ENCODE measurements around the gene SPRED2.

Gene SPRED2

DNA sequence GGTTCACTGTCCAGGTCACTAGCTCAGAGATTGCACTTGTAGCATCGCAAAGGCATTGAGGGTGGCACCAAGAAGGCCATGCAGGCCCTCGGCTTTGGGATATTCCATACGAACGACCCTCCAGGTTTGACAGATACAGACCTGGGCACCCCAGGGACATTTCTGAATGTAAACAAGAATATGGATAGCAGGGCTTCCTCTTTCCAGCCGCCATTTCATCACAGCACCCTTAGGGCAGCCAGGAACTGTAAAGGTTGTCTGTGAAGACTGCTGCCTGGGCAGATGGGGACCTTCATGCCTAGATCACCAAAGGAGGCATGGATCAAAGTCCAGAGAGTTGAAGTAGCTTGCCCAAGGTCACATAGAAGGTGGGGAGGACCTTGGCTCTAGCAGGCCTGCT is 134.3 kb downstream of the SPRED2 start:
- no peak for DNase-seq

DNA sequence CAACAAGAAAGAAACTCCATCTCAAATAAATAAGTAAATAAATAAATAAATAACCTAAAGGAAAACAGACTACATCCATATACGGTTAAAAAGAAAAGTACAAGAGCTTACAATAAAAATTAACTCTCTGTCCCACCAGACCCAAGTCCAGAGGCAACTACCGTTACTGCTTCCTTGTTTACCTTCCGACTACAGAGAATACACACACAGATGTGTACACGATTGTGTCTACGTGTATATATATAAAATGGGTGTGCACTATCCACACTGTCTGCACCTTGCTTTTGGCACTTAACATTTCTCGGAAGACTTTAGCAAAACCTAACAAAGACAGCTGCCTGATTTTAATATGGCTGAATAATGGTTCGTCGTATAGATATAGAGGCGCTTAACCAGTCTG is 134.9 kb downstream of the SPRED2 start:
- no peak for DNase-seq

- no peak for DNase-seq
Observed at GRCh38 chr2:65296971-65297370, 135.4 kb downstream of the SPRED2 start.

DNA sequence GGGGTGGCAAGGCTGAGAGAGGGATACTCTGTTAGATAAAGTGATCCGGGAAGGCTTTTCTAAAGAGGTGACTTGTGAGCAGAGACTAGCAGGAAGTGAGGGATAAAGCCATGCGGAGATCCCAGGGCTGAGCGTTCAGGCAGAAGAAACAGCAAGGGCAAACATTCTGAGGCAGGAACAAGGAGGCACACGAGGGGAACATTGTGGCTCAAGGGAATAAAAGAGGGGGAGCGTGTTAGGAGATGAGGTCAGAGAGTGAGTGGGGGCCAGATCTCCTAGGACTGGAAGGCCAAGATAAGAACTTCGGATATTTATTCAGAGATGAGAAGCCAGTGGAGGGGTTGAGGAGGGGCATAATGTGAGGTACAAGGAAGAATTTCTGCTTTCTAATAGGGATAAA is 137.7 kb downstream of the SPRED2 start:
- no peak for DNase-seq

DNA sequence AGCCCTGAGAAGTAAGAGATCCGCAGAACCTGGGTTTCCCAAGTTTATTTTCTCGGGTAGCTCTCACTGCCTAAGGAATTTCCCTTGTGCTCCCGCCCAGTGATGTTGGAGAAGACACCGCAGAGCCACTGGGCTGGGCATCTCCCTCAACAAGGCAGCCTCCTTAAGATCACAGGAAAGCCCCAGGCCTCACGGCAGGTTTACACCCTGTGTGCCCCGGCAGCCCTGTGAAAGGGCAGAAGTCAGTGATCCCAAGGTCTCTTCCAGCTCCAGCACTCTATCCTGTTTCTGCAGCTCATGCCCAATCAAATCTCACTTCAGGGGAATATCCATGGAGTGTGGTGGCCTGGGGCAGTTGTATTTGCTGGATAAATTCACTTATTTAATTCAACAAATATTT is 138.3 kb downstream of the SPRED2 start:
- no peak for DNase-seq

GRCh38 chr2:65293376-65293775 is 139.0 kb downstream of the SPRED2 start:
- no peak for DNase-seq

DNA sequence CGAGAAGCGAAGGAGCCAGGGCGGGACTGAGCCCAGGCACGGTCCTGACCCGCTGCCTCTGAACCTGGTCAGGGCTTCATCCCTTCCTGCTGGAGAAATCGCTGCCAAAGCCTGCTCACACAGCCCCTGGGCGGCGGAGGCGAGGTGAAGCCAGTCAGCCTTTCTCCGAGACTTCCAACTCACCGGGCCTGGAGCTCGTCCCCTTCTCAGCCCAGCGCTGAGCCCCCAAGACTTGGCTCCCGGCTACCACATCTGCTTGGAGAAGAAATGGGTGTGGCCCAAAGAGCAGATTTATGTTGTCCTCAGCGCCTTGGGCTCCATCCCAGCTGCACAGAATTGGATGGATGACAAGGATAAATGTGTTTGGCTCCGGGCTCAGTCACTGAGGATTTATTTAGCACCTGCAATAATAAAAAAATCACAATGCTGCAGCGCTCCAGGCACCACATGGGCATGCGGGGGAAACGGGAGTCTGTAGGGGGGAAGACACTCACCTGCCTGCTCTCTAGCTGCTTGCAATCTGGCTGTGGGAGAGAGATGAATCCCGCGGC is 139.9 kb downstream of the SPRED2 start:
- DNase-seq = no peak

- DNase-seq = no peak
Observed at GRCh38 chr2:65292106-65292400, 140.3 kb downstream of the SPRED2 start.

DNA sequence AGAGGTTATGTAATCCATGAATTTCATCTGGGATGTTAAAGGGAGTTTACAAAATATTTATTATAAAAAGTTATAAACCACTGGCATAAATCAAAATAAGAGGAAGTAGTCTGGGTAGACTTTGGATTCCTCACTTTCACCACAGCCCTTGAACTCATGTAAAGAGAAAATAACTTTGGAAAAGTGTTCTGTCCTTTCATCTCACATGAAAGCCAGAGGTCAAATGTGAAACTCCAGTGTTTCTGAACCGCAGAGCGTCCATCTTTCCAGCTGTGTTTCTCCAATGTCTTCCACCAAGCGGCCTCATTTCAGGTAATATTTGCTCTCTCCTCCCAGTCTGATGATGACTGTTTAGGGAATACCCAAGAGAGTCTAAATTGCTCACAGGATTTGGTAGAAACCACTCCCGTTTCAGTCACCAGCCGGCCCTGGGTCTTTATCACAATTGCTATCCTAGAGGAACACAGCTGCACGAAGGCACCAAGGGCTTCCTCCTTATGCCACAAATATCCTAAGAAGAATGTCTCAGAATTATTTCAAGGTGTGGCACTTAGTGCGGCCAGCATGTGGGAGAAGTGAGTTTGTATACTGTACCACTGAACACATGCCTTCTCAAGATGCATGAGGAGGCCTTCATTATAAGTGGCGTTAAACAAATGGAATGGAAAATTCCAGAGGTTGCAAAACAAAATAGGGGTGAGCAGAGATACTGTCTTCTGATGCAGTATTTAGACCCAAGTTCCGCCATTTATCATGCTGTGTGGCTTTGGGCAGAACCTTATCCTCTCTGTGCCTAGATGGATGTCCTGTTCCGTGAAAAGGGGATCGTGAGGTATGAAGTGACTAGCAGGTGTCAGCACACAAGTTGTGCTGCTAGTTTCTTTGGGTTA is 140.9 kb downstream of the SPRED2 start:
- DNase-seq = no peak

- DNase-seq = no peak
Observed at GRCh38 chr2:65287364-65287763, 145.0 kb downstream of the SPRED2 start.

DNA sequence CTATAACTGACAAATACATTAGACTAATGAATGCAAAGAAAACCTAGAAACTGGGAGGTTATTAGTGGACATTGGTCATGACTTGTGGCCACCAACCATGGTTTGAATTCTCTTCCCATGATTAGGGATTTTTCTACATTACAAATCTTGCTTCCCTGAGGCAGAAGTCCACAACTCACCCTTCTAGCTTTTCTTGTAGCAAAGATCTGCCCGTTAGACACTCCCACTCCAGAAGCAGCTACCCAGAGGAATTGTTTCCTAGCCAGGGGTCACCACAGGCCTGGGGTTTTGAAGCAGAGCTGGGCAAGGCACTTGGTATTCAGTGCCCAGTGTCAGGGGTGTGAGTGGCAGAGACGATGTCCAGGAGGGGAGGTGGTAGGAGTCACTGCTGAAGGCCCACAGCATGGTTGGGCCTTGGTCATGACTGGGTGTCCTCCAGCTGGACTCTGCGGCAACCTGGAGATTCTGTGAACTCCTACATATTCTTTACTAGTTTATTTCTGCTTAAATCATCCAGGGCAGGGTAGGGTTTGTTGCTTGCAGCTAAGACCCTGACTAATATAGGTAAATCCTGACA is 149.8 kb downstream of the SPRED2 start:
- DNase-seq = no peak

DNA sequence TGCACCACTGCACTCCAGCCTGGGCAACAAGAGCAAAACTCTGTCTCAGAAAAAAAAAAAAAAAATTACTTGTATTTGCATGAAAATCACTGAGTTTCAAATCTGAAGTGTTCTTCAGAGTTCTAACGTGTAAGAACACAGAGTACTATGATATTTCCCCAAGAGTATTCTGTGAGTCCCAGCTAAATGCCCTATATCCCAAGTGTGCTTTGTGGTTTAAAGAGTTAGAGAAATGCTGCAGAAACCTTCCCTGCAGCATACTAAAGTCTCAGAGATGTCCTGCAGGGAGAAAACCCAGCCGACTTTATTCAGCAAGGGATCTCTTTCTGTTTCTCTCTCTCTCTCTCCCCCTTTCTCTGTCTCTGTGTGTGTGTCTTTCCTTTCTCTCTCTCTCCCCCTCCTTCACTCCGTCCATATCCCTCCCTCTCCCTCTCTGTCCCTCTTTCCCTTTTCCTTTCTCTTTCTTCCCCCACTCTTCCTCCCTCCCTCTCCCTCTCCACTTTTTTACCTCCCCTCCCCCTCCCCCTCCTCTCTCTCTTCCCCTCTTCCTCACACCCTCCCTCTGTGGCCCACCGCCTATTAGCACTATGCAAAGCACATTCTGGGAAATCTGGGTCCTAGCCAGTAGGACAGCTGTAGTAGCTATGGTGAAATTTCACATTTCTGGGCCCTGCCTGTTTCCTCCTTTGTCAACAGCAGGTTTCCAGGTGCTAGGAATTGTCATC is 150.6 kb downstream of the SPRED2 start:
- DNase-seq = no peak

DNA sequence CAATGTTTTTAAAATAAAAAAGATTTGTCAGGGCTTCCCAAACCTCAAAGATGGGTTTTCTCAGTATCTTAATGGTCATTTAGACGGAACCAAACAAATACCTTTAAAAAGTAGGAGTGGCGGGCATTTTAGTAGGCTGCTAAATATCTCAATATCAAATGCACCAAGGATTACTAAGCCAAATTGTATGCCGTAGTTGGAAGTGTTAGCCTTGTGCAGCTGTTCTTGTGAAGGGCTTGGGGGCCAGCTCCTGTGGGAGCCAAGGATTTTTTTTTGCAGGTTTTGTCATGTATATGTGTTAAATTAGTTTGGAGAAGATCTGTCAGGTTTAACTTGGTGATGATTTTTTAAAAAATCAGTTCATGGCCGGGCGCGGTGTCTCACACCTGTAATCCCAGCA is 152.6 kb downstream of the SPRED2 start:
- DNase-seq = no peak

GRCh38 chr2:65278531-65278981 is 153.8 kb downstream of the SPRED2 start:
- no peak for DNase-seq

DNA sequence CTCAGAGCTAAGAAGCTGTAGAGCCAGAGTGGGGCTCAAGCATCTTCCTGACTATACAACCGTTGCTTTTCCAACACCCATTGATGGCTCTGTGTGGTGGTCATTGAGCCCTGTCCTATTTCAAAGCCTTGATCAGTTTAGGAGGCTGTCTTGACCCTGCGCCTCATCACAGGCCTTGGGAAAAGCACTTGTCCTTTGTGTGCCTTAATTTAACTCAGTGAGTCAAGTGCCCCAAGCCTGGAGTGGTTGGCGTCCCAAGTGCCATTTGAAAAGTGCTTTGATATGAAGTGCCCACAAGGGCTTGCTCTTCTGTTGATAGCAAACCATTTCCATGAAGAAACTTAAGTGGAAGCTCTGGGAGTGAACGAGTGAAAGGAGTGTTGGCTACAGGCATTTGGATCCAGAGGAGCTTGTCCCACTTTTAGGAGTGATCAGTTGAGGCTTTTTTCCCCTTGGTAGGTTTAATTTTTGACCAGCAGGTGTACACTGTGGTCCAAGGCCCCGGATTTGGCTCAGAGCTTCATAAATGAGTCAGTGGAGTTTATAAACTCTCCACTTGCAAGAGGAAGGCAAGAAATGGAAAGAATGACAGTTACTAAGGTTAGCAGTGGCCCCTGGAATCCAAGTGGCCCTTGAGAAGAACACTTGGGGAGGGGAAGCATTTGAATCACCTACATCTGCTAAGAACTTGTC is 154.5 kb downstream of the SPRED2 start:
- DNase-seq = no peak

DNA sequence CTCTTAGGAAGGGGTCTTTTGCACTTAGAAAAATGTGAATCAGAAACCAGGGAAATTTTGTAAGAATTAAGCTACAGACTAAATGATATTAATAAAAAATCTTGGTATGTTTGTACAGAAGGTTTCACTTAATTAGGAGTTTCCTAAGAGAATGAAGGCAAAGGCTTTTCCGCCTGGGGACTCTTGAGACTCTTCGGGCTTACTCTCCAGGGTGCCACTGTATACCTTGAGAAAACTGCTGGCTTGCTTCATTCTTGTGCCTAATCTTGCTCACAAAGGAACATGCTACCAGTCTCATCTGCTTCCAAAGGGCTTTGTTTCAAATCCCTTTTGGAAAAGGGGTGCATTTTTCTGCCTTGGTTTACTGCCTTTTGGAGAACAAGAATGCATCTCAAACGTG is 155.3 kb downstream of the SPRED2 start:
- DNase-seq = no peak

DNA sequence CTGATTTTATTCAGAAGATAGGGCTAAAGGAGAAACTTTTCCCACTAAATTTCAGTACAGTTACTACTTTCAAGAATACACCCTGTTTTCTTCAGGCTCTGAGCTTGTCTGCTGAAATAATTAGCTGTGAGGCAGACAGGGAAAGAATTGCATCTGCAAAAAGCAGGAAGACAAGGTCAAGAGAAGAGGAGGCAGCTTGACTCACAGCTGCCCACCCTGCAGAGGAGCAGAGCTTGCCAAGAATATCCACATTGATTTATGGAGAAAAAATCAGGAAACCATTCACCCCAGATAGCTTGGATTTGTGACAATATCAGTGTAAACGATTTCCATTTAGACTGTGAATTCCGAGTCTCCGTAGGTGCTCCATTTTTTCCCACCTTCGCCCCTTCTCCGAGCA is 155.8 kb downstream of the SPRED2 start:
- DNase-seq = no peak

DNA sequence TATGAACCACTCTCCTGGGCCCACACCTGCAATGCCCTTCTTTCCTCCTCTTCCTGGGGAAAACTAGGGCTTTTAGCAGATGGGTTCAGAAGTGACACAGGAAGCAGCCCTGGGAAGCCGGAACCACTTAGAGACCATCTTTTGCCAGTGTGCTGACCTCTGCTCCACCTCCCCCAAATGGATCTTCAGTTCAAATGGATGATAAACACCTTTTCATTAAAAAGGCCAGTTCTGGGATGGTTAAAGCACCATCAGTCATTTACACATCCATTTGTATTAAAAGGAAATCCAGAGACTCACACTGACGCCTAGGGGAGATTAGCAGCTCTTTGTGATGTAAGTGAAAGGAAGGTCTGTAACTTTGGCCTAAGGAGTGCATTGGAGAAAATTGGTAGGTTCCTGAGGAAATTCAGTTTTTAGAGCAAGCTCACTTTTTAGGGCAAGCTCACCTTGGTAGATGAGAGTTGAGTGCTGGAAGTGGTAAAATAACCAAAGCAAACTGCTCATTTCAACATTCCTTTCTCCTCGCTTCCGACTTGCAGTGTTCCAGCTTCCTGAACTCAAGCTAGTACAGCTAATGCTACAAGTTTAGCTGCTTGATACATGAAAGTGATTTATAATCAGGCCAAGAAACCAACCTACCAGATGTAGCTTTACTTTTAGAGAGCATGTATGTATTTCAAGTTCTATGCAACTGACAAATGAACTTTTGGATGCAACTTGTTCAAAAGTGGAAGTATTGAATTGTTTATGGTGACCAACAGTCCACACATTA is 157.1 kb downstream of the SPRED2 start:
- no peak for DNase-seq

DNA sequence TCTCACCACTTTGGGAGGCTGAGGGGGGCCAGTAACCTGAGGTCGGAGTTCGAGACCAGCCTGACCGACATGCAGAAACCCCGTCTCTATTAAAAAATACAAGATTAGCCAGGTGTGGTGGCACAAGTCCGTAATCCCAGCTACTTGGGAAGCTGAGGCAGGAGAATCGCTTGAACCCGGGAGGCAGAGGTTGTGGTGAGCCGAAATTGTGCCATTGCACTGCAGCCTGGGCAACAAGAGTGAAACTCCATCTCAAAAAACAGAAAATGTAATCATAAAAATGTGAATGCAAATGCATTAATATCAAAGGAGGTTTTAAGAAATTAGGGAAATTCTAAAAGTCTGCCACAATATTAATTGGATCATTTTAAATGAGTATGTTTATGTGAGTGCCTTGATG is 159.1 kb downstream of the SPRED2 start:
- DNase-seq = no peak

DNA sequence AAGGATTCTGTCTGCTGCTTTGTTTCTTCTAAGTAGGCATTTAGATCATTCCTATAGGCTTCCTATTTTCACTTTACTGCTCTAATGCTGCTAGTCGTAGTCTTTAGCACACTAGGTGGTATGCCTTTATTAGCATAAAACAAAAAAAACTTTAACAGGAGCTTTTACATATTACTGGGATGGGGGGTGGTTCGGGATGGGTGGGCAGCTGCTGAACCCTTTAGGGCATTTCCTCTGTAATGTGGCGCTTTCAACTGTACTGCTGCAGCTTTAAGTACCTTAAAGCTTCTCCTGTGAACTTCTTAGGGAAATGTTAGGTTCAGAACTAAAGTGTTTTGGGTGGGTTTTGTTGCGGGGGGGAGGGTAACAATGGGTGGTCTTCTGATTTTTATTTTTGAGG is 163.4 kb downstream of the SPRED2 start:
- DNase-seq = no peak

- DNase-seq = no peak
Observed at GRCh38 chr2:65267008-65267407, 165.4 kb downstream of the SPRED2 start.

- no peak for DNase-seq
Observed at GRCh38 chr2:65265671-65266045, 166.7 kb downstream of the SPRED2 start.
